NCI-H345 treated with DMSO at 0.1 percent for 48 hours (cell line): ENCODE measurements around the gene PIGB.
"Not testable (repeated sequence)": the region's sequence is repeated elsewhere in the genome, so short reads cannot be mapped to it uniquely, and the experiment has no call there.

Experiments used
- DNase-seq: peaks from one replicate; lab custom pipeline; 2025; ENCODE audit not compliant: unreplicated experiment; lab: John Stamatoyannopoulos, UW

Gene PIGB

DNA sequence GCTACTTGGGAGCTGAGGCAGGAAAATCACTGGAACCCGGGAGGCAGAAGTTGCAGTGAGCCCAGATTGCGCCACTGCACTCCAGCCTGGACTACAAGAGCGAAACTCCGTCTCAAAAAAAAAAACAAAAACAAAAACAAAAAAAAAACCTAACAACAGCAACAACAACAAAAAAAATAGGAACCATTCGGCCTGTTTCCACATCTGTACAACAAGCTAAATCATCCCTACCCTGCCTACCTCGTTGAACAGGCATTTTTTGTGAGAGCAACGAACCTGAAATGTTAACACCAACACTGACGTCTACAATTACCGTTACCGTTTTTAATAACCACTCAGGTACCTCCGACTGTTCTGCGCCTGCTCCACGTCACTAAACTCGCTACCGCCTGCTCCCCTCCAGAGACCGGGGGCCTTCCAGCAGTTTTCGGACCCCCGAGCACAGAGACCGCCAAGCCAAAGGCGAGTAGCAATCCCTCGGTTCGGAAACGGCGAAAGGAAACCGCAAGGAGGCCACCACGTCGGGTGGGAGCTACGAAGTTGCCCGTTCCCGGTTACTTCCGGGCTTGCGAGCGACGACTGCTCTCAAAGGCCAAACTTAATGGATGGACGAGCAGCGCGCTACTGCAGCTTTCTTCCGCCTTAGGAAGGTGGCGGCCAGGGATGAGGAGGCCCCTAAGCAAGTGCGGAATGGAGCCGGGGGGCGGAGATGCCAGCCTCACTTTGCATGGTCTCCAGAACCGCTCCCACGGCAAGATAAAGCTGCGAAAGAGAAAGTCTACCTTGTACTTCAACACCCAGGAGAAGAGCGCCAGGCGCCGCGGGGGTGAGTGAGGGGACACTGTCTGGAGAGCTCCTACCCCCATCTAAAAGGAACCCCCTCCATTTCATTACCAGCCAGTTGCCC is at the start of gene PIGB, which contains the start of gene PIGBOS1:
PIGB (plus strand) TSS at position 635 of the 907 bp plus-strand sequence; CDS start at position 664, 29 bp downstream.
PIGBOS1 (minus strand) TSS at position 536 of the 907 bp plus-strand sequence. CDS start 1,331 bp downstream, outside the sequence.
- DNase-seq = peak; percentile 45

DNA sequence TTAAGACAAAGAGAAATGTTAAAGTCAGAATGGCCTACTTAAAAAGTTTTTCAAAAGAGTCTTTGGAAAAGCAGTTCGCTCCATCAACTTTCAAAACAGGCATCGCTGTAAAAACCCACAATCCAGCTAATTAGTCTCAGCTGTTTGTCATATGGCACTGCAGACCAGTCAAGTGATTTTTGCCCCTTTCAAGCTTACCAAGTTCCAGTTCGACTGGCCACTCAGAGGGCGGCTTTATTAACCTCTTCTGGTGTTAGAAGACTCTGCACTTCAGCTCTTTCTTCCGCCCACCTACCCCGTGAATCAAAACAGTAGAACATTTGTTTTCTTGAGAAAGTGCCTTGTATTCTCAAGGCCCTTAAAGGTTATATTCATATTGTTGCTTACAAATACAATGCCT is 48.7 kb upstream of the PIGB start:
- DNase-seq = no peak

DNA sequence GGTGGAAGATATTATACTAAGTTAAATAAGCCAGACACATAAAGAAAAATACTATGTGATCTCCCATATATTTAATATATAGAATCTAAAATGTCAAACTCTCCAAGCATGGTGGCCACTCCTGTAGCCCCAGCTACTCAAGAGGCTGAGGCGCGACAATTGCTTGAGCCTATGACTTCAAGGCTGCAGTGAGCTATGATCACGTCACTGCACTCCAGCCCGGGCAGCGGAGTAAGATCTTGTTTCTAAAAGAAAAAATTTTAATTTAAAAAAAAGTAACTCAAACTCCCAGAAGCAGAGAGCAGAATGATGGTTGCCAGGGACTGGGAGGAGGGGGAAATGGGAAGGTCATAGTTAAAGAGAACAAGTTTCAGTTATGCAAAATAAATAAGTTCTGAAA is 42.7 kb upstream of the PIGB start:
- no peak for DNase-seq

DNA sequence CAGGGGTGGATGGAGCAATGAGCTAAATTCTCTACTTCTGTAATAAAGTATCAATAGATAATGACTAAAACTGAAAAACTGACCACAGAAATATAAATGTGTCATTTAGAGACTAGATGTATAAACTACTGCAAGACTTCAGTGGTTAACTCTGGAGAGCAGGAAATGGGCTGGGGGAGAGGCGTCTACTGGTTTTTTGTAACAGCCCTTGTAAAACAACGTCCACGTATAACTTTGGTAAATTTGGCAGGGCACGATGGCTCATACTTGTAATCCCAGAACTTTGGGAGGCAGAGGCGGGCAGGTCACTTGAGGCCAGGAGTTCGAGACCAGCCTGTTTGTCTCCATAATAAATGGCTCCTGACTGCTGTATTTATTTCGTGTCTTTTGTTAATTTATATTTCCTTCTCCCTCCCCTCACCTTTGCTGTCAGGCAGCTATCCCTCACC is 41.9 kb upstream of the PIGB start:
- no peak for DNase-seq

DNA sequence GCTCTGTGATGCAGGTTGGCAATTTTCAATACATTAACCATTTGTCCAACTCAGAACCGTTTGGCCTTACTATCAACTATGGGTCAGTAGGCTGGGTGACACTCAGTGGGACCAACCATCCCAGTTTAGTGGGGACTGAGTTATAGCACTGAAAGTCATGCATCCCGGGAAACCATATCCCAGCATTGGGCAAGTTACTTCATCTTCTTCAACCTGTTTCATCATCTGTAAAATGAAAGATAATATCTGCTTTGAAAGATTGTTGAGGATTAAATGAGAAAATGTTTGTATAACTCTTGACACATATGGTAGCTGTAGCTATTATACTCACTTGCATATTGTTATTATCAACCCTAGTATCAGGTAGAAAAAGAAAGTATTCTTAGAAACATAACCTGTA is 41.3 kb upstream of the PIGB start:
- DNase-seq = no peak

DNA sequence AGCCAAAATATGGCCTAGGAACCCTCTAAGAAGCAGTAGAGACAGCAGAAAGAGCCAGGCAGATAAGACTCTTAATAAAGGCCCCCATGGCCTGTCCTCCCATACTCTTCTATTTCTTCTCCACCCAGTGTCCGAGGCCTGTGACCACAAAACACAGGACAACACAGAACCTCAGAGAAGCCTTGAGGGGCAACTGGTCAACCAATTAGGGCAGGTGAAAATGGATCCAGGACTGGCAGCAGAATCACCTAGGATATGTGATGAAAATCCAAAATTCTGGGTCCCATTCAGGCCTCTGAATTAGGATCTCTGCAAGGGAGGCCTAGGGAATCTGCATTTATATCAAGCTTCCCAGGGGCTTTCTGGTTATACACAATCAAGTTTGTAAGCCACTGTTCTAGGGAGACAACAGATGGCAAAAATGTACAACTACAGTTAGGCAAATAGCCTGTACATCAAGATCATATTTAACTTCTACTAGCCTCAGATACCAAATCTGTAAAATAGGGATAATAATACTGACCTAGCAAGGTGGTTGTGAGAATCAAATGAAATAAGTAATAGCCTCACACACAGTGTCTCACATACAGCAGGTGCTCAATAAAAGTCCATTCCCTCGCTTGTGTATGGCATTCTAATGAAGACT is 39.8 kb upstream of the PIGB start:
- no peak for DNase-seq

DNA sequence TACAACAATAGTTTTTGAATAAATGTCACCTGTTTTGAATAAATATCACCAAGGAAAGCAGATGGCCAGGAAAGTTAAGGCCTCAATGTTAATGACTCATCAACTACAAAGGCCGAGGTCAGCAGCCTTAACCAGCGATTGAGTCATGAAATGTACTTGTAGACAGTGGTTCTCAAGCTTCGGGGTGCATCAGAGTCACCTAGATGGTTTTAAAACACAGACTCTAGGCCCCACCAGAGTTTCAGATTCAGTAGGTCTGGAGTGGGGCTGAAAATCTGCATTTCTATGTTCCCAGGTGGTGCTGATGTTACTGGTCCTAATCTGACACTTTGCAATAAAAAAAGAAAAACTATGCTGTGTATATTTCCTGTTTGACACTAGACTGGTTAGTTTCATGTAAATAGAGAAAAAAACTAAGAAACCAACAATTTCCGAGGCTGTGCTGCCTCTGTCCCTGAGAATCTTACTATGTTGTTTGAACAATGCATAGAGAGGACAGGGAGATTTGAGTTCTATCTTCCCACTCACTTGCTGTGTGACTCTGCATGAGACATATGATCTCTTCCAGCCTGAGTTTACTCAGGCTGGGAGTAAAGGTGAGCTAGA is 39.2 kb upstream of the PIGB start:
- no peak for DNase-seq

DNA sequence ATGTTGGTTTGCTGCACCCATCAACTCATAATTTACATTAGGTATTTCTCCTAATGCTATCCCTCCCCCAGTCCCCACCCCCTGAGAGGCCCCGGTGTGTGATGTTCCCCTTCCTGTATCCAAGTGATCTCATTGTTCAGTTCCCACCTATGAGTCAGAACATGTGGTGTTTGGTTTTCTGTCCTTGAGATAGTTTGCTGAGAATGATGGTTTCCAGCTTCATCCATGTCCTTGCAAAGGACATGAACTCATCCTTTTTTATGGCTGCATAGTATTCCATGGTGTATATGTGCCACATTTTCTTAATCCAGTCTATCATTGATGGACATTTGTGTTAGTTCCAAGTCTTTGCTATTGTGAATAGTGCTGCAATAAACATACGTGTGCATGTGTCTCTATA is 38.4 kb upstream of the PIGB start:
- DNase-seq = not testable (repeated sequence)

DNA sequence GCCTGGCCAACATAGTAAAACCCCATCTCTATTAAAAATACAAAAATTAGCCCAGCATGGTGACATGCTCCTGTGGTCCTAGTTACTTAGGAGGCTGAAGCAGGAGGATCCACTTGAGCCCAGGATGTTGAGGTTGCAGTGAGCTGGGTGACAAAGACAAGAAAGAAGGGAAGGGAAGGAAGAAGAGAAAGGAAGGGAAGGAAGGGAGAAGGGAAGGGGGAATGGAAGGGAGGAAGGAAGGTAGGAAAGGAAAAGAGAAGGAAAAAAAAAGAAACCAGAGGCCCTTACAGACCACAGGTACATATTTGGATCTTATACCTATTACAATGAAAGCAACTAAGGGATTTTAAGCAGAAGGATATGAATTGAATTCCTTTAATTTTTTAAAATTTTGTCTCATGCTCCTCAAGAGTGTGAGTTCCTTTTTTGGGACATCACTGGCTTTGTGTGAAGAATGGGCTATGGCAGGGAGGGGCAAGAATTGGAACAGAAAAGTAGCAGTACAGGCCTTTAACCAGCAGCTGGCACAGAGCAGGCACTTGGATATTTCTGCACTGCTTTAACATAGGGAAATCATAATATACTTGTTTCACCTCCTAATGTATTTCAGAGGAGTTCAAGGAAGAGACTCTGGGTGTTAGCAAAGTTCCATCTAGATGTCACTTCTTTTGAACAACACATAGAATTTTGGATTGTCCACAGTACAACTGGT is 37.3 kb upstream of the PIGB start:
- no peak for DNase-seq

DNA sequence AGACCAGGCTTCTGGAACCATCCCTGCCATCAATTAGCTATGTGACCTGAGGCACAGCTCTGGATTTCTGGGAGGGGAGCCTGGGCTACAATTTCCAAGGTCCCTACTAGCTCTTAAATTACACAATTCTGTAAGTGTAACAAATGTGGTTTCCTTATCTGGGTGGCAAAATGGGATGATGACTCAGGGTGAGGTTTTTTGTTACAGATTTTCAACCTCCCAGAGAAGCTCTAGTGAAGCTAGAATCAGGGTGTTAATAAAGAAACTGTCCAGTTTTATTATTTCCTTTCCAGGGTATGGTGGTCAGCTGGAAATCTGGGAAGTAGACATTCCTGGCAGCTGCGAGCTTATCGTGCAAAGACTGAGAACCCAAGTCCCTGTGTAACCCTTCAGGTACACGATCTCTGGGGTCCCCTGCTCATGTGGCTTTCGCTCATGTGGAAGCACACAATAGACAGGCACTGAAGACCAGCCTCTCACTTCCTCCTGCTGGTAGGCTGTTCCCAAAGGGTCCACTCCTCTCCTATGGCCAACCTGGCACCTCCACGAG is 36.7 kb upstream of the PIGB start:
- DNase-seq = no peak

DNA sequence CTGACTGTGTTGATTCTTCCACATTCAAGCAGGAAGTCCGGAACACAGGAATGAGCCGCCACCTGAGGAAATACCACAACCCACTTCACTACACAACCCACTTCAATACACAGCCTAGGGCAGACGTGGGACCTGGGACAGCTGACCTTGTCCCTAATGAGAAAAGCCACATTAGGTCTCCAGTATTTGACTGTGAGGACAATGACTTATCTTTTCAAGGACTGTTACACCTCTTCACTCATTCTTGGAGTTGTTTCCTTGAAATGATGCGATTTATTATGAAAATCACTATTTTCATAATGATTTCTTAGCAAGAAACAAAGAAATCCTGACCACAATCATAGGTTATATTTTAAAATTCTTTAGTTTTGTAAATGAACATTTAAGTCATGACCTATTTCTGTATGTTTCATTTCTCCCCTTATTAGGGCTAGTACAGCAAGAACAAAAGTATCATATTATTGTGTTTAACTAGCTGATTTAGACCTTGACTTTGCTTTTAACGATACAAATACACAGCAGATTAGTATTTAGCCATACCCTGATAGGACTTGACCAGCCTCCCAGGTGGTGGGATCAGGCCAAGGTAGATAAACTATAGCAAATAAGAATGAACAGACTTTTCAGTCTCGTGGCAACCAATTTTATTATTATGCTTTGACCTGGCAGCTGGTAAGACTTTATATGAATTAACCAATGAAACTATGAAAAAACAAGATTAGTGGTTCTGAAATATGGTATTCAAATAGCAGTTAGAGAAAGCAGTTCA is 35.5 kb upstream of the PIGB start:
- DNase-seq = no peak

DNA sequence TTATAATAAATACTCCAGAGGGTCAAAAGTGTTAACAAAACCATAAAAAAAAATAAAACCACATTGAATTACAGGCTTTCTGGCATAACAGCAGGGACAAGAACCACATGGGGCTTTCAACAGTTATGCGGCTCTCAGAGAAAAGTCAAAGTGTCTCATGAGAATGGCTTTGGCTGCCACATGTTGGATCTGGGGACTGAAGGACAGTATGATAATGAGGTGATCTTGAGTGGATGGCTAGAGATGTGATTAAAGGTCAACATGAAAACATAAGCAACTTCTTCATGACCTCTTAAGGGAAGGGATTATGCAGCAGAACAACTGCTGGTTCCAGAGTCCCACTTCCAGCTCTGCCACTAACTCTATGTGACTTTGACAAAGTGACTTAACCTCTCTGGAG is 34.6 kb upstream of the PIGB start:
- no peak for DNase-seq

DNA sequence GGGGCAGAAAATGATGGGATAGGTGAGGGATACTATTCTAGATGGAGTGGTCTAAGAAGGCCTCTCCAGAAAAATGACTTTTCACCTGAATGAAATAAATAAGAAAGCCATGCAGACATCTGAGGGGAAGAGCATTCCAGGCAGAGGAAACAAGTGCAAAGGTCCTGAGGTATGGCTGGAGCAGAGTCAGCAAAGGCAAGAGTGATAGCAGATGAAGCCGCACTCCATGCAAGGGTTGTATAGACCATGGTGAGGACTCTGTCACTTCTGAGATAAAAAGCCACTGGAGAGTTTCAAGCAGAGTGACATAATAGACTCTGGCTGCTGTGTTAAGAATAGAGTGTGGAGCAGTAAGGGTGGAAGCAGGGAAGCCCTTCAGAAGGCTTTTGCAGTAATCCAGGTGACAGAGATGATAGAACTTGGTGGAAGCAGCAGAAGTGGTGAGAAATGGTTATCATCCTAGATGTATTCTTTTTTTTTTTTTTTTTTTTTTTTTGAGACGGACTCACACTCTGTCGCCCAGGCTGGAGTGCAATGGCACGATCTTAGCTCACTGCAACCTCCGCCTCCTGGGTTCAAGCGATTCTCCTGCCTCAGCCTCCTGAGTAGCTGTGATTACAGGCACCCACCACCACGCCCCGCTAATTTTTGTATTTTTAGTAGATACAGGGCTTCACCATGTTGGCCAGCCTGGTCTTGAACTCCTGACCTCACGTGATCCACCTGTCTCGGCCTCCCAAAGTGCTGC is 32.4 kb upstream of the PIGB start:
- not testable (repeated sequence) for DNase-seq

DNA sequence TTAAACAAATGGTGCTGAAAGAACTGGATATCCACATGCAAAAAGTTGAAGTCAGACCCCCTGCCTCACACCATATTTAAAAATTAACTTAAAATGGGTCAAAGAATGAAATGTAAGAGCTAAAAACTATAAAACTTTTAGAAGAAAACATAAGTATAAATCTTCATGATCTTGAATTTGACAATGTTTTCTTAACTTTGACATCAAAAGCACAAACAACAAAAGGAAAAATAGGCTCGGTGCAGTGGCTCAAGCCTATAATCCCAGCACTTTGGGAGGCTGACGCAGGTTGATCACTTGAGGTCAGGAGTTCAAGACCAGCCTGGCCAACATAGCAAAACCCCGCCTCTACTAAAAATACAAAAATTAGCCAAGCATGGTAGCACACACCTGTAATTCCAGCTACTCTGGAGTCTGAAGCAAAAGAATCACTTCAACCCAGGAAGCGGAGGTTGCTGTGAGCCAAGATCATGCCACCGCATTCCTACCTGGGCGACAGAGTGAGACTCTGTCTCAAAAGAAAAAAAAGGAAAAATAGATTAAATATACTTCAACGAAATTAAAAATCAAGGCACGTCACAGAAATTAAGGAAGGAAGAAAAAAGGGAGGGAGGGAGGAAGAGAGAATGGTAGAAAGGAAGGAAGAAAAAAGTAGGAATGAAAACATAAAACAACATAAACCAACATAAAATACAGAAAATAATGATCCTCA is 30.9 kb upstream of the PIGB start:
- no peak for DNase-seq

DNA sequence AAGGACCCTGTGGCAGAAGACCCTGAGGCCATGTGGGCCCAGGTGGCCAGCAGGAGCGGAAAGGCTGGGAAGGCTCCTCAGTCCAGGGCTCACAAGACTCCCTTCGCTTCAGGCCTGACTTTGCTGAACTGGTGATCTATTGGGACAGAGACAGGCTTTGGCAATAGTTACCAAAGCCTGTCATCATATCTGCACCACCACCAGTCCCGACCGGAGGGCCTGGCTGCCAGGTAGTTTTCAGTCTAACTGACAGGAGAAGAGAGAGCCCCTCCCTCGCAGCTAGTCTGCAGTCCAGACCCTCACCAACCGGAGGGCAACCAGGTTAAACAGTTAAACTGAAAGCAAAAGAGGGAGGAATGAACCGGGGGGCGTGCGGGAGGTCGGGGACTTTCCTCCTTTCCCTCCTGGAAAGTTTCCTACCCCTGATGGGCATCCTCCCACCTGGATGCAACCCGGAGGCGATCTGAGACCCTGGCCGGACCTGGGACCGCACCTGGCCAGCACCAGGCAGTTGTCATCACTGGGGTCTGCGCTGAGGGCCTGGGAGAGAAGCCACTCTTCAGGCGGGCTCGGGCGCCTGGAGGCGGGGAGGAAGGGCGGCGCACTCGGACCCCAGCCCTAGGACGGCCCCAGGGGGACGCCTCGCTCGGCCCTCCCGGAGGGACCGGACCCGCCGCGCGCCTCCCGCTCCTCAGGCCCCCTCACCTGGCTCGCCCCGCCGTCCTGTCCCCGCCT is 29.8 kb upstream of the PIGB start:
- no peak for DNase-seq

DNA sequence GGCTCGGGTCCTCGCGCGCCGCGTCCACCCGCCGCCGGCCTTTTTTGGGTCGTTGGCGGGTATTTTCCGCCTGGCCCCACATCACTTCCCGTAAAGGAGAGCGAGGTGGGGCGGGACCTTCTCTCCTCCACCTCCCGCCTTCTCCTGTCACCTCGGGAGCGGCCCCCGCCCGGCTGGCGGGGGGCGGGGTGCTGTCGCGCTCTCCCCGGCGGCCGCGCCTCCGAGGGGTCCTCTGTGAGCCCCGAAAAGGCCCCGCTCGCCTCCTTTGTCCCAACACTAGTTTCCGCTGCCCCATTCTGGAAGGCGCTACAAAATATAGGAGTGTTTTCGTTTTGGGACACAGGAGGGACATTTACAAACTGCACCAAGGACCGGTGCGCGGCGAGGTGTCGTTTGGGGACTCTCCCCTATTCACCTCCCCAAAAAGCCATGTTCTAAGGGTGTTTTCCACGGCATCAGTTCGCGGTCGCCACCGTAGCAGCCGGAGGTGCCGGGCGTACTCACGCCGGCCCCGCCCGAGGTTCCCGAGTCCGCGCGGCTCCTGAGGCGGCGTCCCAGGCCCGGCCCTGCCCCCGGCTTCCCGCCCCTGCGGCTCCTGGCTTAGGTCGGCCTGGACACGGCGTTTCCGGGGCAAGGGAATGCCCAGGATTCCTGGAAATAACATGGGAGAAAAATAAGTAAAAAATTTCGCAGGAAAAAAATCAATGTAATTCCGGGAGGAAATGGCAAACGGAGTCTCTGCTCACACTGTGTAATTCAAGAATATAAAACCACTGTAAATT is 29.1 kb upstream of the PIGB start, which contains the start of gene RAB27A:
RAB27A (minus strand) TSS at position 68 of the 782 bp plus-strand sequence. CDS start 54,879 bp downstream, outside the sequence.
- no peak for DNase-seq

DNA sequence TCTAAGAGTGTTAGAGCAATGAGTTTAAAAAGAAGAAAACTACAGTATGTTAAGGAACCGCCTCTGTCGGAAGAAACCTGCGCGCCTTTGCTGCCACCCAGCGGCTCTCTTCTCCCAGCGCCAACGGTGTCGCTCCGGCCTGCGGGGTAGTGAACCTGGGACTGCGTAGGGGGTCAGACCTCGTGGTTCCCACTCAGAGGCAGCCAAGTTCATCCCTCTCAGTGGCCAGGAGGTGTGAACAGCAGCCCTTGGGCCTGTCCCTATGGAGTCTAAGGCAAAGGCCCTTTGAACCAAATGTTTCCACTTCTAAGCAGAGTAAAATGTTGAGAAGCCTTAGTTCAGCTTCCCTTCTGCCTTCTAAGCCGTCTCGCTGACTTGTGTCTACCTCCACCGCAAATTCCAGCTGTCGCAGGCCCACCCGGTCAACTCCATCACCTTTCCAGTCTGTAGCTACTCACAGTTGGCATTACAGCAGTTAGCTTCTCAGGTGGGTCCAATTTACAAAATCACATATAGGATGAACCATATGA is 28.4 kb upstream of the PIGB start:
- DNase-seq = peak; percentile 56
